Measurements from ENCODE around the gene LRP11.
"Not testable (repeated sequence)": the region's sequence is repeated elsewhere in the genome, so short reads cannot be mapped to it uniquely, and the experiment has no call there.

The LRP11 gene

GRCh38 chr6:149897015-149897697, 33.0 kb upstream of the LRP11 start:
- Histone ChIP-seq H3K9me3 (ENCODE audit: control insufficient read depth, insufficient read depth, low read depth, low read length) (no peaks in the 10 kb centered on the region), H3K27me3 (ENCODE audit: control insufficient read depth, insufficient read depth, low read length) (peaks cover 13% of the 10 kb centered on the region), H3K4me3 (ENCODE audit: low read depth, low read length) (no peak overlapping the region), H3K27ac (ENCODE audit: low read depth, low read length) (no peak overlapping the region), H3K4me1 (ENCODE audit: control insufficient read depth, insufficient read depth, low read length) (peaks cover 10% of the 10 kb centered on the region; the same call in 1 of the 2 replicates), H3K9ac (ENCODE audit: low read length) (no peak overlapping the region), H3K36me3 (ENCODE audit: control insufficient read depth, insufficient read depth, low read length) (no peaks in the 10 kb centered on the region)

- Histone ChIP-seq H3K9me3 (ENCODE audit: control insufficient read depth, insufficient read depth, low read depth, low read length) (no peaks in the 10 kb centered on the region), H3K36me3 (ENCODE audit: control insufficient read depth, insufficient read depth, low read length) (no peaks in the 10 kb centered on the region), H3K4me1 (ENCODE audit: control insufficient read depth, insufficient read depth, low read length) (peaks cover 10% of the 10 kb centered on the region; the same call in 1 of the 2 replicates), H3K27ac (ENCODE audit: low read depth, low read length) (no peak overlapping the region), H3K27me3 (ENCODE audit: control insufficient read depth, insufficient read depth, low read length) (peaks cover 13% of the 10 kb centered on the region), H3K9ac (ENCODE audit: low read length) (no peak overlapping the region), H3K4me3 (ENCODE audit: low read depth, low read length) (no peak overlapping the region)
Measured at GRCh38 chr6:149896491-149896890, 32.3 kb upstream of the LRP11 start.

- Histone ChIP-seq H3K4me3 (ENCODE audit: low read depth, low read length) (no peak overlapping the region), H3K36me3 (ENCODE audit: control insufficient read depth, insufficient read depth, low read length) (no peaks in the 10 kb centered on the region), H3K27me3 (ENCODE audit: control insufficient read depth, insufficient read depth, low read length) (peaks cover 13% of the 10 kb centered on the region), H3K27ac (ENCODE audit: low read depth, low read length) (no peak overlapping the region), H3K4me1 (ENCODE audit: control insufficient read depth, insufficient read depth, low read length) (peaks cover 10% of the 10 kb centered on the region; the same call in 1 of the 2 replicates), H3K9ac (ENCODE audit: low read length) (no peak overlapping the region), H3K9me3 (ENCODE audit: control insufficient read depth, insufficient read depth, low read depth, low read length) (no peaks in the 10 kb centered on the region)
Measured at GRCh38 chr6:149895833-149896271, 31.7 kb upstream of the LRP11 start.

- Histone ChIP-seq H3K27ac (ENCODE audit: low read depth, low read length) (no peak overlapping the region), H3K9ac (ENCODE audit: low read length) (no peak overlapping the region), H3K27me3 (ENCODE audit: control insufficient read depth, insufficient read depth, low read length) (peaks cover 19% of the 10 kb centered on the region), H3K9me3 (ENCODE audit: control insufficient read depth, insufficient read depth, low read depth, low read length) (no peaks in the 10 kb centered on the region), H3K36me3 (ENCODE audit: control insufficient read depth, insufficient read depth, low read length) (no peaks in the 10 kb centered on the region), H3K4me1 (ENCODE audit: control insufficient read depth, insufficient read depth, low read length) (peaks cover 10% of the 10 kb centered on the region; the same call in 1 of the 2 replicates), H3K4me3 (ENCODE audit: low read depth, low read length) (no peak overlapping the region)
Measured at GRCh38 chr6:149895048-149895590, 31.0 kb upstream of the LRP11 start.

GRCh38 chr6:149891864-149892263, 27.7 kb upstream of the LRP11 start:
- H3K4me3 ChIP-seq (ENCODE audit: low read depth, low read length); H3K9me3 ChIP-seq (ENCODE audit: control insufficient read depth, insufficient read depth, low read depth, low read length); H3K27ac ChIP-seq (ENCODE audit: low read depth, low read length); H3K9ac ChIP-seq (ENCODE audit: low read length); H3K27me3 ChIP-seq (ENCODE audit: control insufficient read depth, insufficient read depth, low read length); H3K36me3 ChIP-seq (ENCODE audit: control insufficient read depth, insufficient read depth, low read length): not testable (repeated sequence)
- H3K4me1 ChIP-seq (ENCODE audit: control insufficient read depth, insufficient read depth, low read length), result peaks cover 10% of the 10 kb centered on the region; the same call in 1 of the 2 replicates

GRCh38 chr6:149891259-149891658, 27.1 kb upstream of the LRP11 start:
- Histone ChIP-seq H3K4me3 (ENCODE audit: low read depth, low read length) (no peak overlapping the region), H3K27ac (ENCODE audit: low read depth, low read length) (no peak overlapping the region), H3K9ac (ENCODE audit: low read length) (no peak overlapping the region), H3K36me3 (ENCODE audit: control insufficient read depth, insufficient read depth, low read length) (no peaks in the 10 kb centered on the region), H3K27me3 (ENCODE audit: control insufficient read depth, insufficient read depth, low read length) (peaks cover 7% of the 10 kb centered on the region; the same call in 1 of the 2 replicates), H3K4me1 (ENCODE audit: control insufficient read depth, insufficient read depth, low read length) (peaks cover 10% of the 10 kb centered on the region; the same call in 1 of the 2 replicates), H3K9me3 (ENCODE audit: control insufficient read depth, insufficient read depth, low read depth, low read length) (no peaks in the 10 kb centered on the region)

- peaks cover 7% of the 10 kb centered on the region; the same call in 1 of the 2 replicates for H3K27me3 ChIP-seq (ENCODE audit: control insufficient read depth, insufficient read depth, low read length)
- H3K36me3 ChIP-seq (ENCODE audit: control insufficient read depth, insufficient read depth, low read length), result no peaks in the 10 kb centered on the region
- peaks cover 9% of the 10 kb centered on the region; the same call in 1 of the 2 replicates for H3K4me1 ChIP-seq (ENCODE audit: control insufficient read depth, insufficient read depth, low read length)
- H3K9me3 ChIP-seq (ENCODE audit: control insufficient read depth, insufficient read depth, low read depth, low read length), result no peaks in the 10 kb centered on the region
- H3K4me3 ChIP-seq (ENCODE audit: low read depth, low read length), result no peak overlapping the region
- H3K27ac ChIP-seq (ENCODE audit: low read depth, low read length), result no peak overlapping the region
- no peak overlapping the region for H3K9ac ChIP-seq (ENCODE audit: low read length)
Measured at GRCh38 chr6:149890629-149891045, 26.5 kb upstream of the LRP11 start.

GRCh38 chr6:149889326-149889725, 25.2 kb upstream of the LRP11 start:
- Histone ChIP-seq H3K27me3 (ENCODE audit: control insufficient read depth, insufficient read depth, low read length) (peaks cover 18% of the 10 kb centered on the region; the same call in 1 of the 2 replicates), H3K9me3 (ENCODE audit: control insufficient read depth, insufficient read depth, low read depth, low read length) (no peaks in the 10 kb centered on the region), H3K4me3 (ENCODE audit: low read depth, low read length) (no peak overlapping the region), H3K36me3 (ENCODE audit: control insufficient read depth, insufficient read depth, low read length) (no peaks in the 10 kb centered on the region), H3K27ac (ENCODE audit: low read depth, low read length) (no peak overlapping the region), H3K4me1 (ENCODE audit: control insufficient read depth, insufficient read depth, low read length) (no peaks in the 10 kb centered on the region), H3K9ac (ENCODE audit: low read length) (no peak overlapping the region)

- no peak overlapping the region for H3K4me3 ChIP-seq (ENCODE audit: low read depth, low read length)
- no peaks in the 10 kb centered on the region for H3K9me3 ChIP-seq (ENCODE audit: control insufficient read depth, insufficient read depth, low read depth, low read length)
- H3K4me1 ChIP-seq (ENCODE audit: control insufficient read depth, insufficient read depth, low read length), result no peaks in the 10 kb centered on the region
- no peaks in the 10 kb centered on the region for H3K36me3 ChIP-seq (ENCODE audit: control insufficient read depth, insufficient read depth, low read length)
- no peak overlapping the region for H3K27ac ChIP-seq (ENCODE audit: low read depth, low read length)
- no peak overlapping the region for H3K9ac ChIP-seq (ENCODE audit: low read length)
- peaks cover 23% of the 10 kb centered on the region; the same call in 1 of the 2 replicates for H3K27me3 ChIP-seq (ENCODE audit: control insufficient read depth, insufficient read depth, low read length)
Measured at GRCh38 chr6:149888659-149889058, 24.5 kb upstream of the LRP11 start.

GRCh38 chr6:149888093-149888492, 23.9 kb upstream of the LRP11 start:
- no peak overlapping the region for H3K9ac ChIP-seq (ENCODE audit: low read length)
- H3K4me1 ChIP-seq (ENCODE audit: control insufficient read depth, insufficient read depth, low read length), result no peaks in the 10 kb centered on the region
- H3K9me3 ChIP-seq (ENCODE audit: control insufficient read depth, insufficient read depth, low read depth, low read length), result no peaks in the 10 kb centered on the region
- peaks cover 26% of the 10 kb centered on the region; the same call in 1 of the 2 replicates for H3K27me3 ChIP-seq (ENCODE audit: control insufficient read depth, insufficient read depth, low read length)
- H3K36me3 ChIP-seq (ENCODE audit: control insufficient read depth, insufficient read depth, low read length), result no peaks in the 10 kb centered on the region
- no peak overlapping the region for H3K4me3 ChIP-seq (ENCODE audit: low read depth, low read length)
- H3K27ac ChIP-seq (ENCODE audit: low read depth, low read length), result no peak overlapping the region

- Histone ChIP-seq H3K9me3 (ENCODE audit: control insufficient read depth, insufficient read depth, low read depth, low read length) (no peaks in the 10 kb centered on the region), H3K4me1 (ENCODE audit: control insufficient read depth, insufficient read depth, low read length) (no peaks in the 10 kb centered on the region), H3K27ac (ENCODE audit: low read depth, low read length) (no peak overlapping the region), H3K36me3 (ENCODE audit: control insufficient read depth, insufficient read depth, low read length) (no peaks in the 10 kb centered on the region), H3K9ac (ENCODE audit: low read length) (no peak overlapping the region), H3K27me3 (ENCODE audit: control insufficient read depth, insufficient read depth, low read length) (peaks cover 26% of the 10 kb centered on the region; the same call in 1 of the 2 replicates), H3K4me3 (ENCODE audit: low read depth, low read length) (no peak overlapping the region)
Measured at GRCh38 chr6:149887343-149887742, 23.2 kb upstream of the LRP11 start.
